Glomerular visceral epithelial cell (primary cell): Measurements from ENCODE around the gene ANXA4.

Experiments
- DNase-seq: peaks from one replicate; pipeline ENCODE4 v3.0.0-alpha.2; 2016; ENCODE audit errors: extremely low spot score

Gene ANXA4

DNA sequence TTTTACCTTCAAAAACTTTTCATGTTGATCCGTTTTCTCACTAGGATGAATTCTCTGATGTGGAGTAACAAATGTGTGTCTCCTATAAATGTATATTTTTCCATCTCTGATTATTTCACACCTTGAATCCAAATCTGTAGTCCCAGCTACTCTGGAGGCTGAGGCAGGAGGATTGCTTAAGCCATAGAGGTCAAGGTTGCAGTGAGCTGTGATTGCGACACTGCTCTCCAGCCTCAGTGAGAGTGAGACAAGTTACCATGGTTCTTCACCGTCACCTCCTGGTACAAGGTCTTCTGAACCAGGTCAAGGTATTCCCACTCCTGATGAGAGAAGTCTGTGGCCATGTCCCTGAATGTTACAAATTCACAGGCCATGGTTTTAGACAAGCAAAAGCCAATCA lies 102.6 kb downstream of the ANXA4 start:
- DNase-seq = no peak

DNA sequence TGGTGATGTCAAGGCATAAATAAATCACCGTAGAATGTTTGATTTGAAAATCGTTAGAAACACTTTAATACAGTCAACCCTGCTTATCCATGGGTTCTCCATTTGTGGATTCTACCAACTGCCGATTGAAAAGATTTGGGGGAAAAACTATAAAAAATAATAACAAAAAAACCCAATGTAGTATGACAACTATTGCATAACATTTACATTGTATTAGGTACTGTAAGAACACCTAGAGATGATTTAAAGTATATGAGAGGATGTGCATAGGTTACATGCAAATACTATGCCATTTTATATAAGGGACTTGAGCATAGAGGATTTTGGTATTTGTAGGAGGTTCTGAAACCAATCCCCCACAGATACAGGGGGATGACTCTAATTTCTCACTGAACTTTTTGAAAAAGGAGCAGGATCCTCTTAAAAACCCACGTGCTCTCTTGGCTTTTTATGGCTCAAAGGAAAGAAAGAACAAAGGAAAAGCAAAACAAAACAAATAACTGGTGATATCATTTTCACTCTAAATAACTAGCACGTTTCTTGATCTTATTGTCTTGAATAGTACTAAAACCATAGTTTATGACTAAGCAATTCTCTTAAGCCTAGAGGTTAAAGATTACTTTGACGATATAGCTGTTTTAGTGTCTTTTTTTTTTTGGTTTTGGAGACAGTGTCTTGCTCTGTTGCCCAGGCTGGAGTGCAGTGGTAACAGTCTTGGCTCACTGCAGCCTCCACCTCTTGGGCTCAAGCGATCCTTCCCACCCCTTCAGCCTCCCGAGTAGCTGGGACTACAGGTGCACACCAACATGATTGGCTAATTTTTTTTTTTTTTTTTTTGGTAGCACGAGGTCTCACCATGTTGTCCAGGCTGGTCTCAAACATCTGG lies 104.5 kb downstream of the ANXA4 start:
- no peak for DNase-seq

DNA sequence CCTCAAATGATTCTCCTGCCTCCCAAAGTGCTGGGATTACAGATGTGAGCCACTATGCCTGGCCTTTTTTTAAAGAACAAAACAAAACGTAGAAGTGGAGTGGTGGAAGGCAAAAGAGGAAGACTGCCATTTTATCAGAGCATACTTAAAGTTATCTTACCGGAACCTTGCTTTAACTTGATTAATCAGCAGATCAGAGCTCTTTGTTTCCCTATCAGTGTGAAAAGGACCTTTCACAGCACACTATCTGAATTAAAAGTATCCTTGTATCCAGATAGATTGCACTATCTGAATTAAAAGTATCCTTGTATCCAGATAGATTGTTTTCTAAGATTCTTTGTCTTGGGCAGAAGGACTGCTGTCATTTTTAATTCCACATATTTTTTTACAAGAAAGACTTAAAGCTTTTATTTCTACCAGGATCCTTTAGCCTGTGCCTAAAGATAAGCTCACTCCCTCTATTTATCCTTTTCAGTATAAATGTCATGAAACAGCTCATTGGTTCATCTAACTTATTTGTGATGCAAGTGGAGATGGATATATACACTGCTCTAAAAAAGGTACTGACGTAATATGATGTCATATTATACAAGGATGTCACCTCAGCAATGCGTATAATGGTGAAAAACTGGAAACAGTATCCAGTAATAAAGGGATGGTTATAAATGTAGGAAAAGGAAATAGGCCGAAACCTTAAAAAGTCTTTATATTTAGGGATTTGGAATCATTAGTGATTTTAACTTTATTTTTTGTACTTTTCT lies 105.3 kb downstream of the ANXA4 start:
- DNase-seq = no peak

DNA sequence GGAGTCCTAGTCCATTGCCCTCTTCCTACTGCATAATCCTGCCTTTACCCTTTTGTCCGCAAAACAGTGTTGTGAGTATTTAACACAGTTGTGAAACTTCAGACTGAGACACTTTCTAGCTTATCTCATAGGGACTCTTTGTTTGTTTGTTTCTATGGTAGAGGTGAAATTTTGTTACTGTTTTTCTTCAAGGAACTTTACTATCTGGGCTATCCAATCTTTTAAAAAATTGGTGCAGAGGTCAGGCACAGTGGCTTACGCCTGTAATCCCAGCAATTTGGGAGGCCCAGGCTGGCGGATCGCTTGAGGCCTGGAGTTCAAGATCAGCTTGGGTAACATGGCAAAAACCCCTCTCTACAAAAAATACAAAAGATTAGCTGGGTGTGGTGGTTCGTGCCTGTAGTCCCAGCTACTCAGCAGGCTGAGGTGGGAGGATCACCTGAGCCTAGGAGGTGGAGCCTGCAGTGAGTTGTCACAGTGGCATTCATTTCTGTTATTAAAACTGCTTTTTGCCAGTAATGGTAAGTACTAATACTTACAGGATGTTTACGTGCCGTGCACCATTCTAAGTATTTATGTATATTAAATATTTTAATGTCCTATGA lies 106.4 kb downstream of the ANXA4 start:
- no peak for DNase-seq

DNA sequence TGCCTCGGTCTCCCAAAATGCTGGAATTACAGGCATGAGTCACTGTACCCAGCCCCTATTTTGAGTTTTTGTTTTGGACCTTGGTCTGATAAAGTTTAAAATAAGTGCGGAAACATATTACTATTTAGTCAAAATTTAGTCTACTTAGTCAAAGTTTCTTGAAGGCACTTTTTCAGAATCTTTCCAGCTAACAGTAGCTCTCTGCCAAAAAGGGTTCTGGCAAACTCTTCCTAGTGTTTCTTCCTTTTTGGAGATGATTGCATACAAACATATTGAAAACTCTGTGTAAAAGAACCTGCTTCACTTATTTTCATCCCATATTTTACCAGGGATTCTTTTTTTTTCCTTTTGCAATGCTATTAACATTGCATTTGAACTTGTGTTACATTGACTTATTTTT lies 116.3 kb downstream of the ANXA4 start:
- DNase-seq = no peak

DNA sequence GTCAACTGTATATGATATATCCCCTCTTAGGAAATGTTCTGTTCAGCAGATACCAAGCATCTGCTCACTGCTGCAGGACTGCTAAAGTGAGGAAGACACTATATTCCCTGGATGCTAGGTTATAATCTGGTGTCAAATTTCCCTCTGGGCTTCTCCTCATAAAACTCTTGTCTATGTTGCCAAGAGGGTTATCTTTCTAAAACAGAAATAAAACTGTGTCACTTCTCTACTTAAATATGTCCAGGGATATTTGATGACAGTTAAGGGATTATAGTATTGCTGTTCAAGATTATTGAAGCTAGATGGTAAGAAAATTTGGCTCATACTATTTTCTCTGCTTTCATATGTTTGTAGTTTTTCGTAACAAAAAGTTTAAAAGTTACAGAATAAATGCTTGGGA lies 121.4 kb downstream of the ANXA4 start:
- no peak for DNase-seq
